Chondrocyte (in vitro differentiated cells): ENCODE measurements around the gene NAALAD2. TPM values are rescaled to one million over a fixed set of nuclear protein-coding genes. Genes with fewer than 3 reads are reported as not detected.
"Not testable (repeated sequence)": the region's sequence is repeated elsewhere in the genome, so short reads cannot be mapped to it uniquely, and the experiment has no call there.

Experiments used
- DNase-seq: peaks from one replicate; pipeline ENCODE4 v3.0.0; 2021; ENCODE audit warnings: mixed read lengths, low spot score
- H3K27ac Mint-ChIP-seq: one replicate; pipeline ENCODE4 v1.8.0; 2021; ENCODE audit warnings: mild to moderate bottlenecking, moderate library complexity, mixed read lengths; ENCODE audit not compliant: unreplicated experiment
- H3K27me3 Mint-ChIP-seq: 2 replicates; pipeline ENCODE4 v1.8.0; 2021; ENCODE audit warnings: low read depth, mixed read lengths
- H3K36me3 Mint-ChIP-seq: 2 replicates; pipeline ENCODE4 v1.8.0; 2021; ENCODE audit warnings: low read depth, mixed read lengths
- H3K4me1 Mint-ChIP-seq: 2 replicates; pipeline ENCODE4 v1.8.0; 2021; ENCODE audit warnings: low read depth, mild to moderate bottlenecking, mixed read lengths
- H3K4me3 Mint-ChIP-seq: one replicate; pipeline ENCODE4 v1.8.0; 2021; ENCODE audit warnings: mild to moderate bottlenecking, moderate library complexity, mixed read lengths; ENCODE audit not compliant: unreplicated experiment
- H3K9me3 Mint-ChIP-seq: 2 replicates; pipeline ENCODE4 v1.8.0; 2021; ENCODE audit warnings: low read depth, mixed read lengths
- total RNA-seq: library from RNA; stranded (reverse); gene quantifications from 3 replicates; pipeline ENCODE4 v1.2.1, GENCODE V29; 2021
- TF ChIP-seq, protein P1 (sequence below): fragments of 200-600 bp; sonication (generic); IDR thresholded peaks from 2 replicates; pipeline ENCODE4 v1.5.0; 2021; ENCODE audit warnings: antibody characterized with exemption, mild to moderate bottlenecking, moderate library complexity

The NAALAD2 gene
- total RNA-seq, 1 donor from 2014 or later = 1.1 TPM

DNA sequence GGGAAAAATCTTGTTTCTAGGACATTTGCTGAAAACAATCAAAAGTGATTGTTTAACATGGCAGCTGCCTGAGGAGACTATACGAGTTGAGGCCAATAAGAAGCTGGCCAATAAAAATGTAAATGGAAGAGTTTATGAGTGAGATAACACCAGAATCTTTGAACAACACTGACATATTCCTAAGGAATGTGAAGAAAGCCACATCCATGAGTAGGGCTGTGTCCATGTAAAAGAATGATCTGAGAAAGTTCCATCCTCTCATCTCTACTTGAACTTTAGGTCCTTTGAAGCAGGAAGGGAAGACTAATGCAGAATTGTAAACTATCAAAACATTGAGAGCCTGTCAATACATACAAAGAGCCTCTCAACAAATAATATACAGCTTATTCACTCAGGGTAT lies 95.3 kb downstream of the NAALAD2 start:
- H3K4me1 Mint-ChIP-seq = no peaks in the 10 kb centered on the region
- DNase-seq = no peak
- H3K27ac Mint-ChIP-seq = no peak overlapping the region
- H3K4me3 Mint-ChIP-seq = no peak overlapping the region
- no peaks in the 10 kb centered on the region for H3K36me3 Mint-ChIP-seq
- TF ChIP-seq, protein P1, sequence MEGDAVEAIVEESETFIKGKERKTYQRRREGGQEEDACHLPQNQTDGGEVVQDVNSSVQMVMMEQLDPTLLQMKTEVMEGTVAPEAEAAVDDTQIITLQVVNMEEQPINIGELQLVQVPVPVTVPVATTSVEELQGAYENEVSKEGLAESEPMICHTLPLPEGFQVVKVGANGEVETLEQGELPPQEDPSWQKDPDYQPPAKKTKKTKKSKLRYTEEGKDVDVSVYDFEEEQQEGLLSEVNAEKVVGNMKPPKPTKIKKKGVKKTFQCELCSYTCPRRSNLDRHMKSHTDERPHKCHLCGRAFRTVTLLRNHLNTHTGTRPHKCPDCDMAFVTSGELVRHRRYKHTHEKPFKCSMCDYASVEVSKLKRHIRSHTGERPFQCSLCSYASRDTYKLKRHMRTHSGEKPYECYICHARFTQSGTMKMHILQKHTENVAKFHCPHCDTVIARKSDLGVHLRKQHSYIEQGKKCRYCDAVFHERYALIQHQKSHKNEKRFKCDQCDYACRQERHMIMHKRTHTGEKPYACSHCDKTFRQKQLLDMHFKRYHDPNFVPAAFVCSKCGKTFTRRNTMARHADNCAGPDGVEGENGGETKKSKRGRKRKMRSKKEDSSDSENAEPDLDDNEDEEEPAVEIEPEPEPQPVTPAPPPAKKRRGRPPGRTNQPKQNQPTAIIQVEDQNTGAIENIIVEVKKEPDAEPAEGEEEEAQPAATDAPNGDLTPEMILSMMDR = no peak
- peaks cover 14% of the 10 kb centered on the region for H3K9me3 Mint-ChIP-seq
- H3K27me3 Mint-ChIP-seq = peaks cover 16% of the 10 kb centered on the region

DNA sequence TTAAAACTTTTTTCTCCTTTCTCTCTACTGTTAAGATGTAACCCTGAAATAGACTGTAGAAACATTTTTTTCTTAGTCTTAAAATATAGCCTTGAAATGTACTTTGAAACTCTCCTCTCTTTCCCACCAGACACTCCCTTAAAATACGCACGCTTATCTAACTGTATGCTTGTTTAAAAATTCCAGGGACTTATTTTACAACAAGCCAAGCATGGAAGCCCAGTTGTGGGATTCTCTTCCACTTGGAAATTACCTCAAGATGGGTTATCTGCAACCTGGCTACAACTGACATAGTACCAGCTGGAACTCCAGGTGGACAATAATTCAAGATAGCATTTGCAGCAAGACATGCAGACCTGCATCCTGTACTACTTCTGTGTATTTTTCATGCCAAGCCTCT lies 100.5 kb downstream of the NAALAD2 start:
- Mint-ChIP-seq H3K4me3 (no peak overlapping the region), H3K4me1 (no peaks in the 10 kb centered on the region), H3K27ac (no peak overlapping the region), H3K9me3 (peaks cover 4% of the 10 kb centered on the region), H3K27me3 (peaks cover 37% of the 10 kb centered on the region), H3K36me3 (no peaks in the 10 kb centered on the region)
- DNase-seq = no peak
- TF ChIP-seq, protein P1 = no peak

DNA sequence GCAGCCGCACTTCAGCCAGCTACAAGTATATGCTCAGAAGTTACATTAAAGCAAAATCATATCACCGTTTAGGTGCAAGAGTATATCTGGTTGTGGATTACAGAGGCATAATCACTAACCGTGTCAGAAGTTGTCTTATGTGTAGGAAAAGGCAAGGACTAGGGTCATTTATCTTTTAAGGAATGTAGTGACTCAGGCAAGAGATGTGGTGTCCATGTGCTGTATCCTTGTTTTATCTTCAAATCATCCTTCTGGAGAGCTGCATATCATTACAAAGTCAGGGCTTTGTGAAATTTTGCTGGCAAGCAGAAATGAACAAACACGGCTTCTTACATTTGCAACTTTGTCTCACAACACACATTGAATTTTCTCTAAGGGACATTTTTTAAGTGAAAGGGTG lies 101.1 kb downstream of the NAALAD2 start:
- peaks cover 3% of the 10 kb centered on the region for H3K4me1 Mint-ChIP-seq
- TF ChIP-seq, protein P1 = no peak
- DNase-seq = no peak
- H3K36me3 Mint-ChIP-seq = no peaks in the 10 kb centered on the region
- peaks cover 35% of the 10 kb centered on the region for H3K27me3 Mint-ChIP-seq
- no peak overlapping the region for H3K27ac Mint-ChIP-seq
- H3K9me3 Mint-ChIP-seq = peaks cover 1% of the 10 kb centered on the region
- H3K4me3 Mint-ChIP-seq = no peak overlapping the region

DNA sequence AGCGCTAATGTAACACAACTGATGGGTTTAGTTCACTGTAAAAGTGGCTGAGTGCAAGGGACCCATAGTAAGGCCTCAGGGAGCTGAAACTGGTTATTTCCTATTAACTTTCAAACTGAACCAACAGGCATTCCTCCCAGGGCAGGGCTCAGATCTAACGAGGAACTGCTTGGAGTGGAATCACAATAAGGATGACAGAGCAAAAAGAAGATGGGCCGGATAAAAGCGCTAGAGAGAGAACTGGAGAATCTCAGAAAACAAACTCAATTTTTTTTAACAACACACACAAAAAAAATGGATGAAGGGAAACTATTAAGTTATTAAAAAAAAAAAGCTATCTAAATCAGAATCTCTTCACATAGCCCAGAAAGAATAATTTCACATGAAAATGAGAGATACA lies 102.5 kb downstream of the NAALAD2 start:
- Mint-ChIP-seq H3K36me3 (no peaks in the 10 kb centered on the region), H3K27ac (no peak overlapping the region), H3K4me3 (no peak overlapping the region), H3K9me3 (no peaks in the 10 kb centered on the region), H3K27me3 (peaks cover 28% of the 10 kb centered on the region), H3K4me1 (peaks cover 3% of the 10 kb centered on the region)
- TF ChIP-seq, protein P1 = no peak
- no peak for DNase-seq

DNA sequence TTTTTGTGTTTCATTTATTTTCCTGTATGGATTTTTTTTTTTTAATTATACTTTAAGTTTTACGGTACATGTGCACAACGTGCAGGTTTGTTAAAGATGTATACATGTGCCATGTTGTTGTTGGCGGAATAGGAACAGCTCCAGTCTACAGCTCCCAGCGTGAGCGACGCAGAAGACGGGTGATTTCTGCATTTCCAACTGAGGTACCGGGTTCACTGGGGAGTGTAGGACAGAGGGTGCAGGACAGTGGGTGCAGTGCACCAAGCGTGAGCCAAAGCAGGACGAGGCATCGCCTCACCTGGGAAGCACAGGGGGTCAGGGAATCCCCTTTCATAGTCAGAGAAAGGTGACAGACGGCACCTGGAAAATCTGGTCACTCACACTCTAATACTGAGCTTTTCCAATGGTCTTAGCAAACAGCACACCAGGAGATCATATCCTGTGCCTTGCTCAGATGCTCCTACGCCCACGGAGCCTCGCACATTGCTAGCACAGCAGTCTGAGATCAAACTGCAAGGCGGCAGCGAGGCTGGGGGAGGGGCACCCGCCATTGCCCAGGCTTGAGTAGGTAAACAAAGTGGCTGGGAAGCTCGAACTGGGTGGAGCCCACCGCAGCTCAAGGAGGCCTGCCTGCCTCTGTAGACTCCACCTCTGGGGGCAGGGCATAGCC lies 105.6 kb downstream of the NAALAD2 start:
- peaks cover 30% of the 10 kb centered on the region for H3K27me3 Mint-ChIP-seq
- not testable (repeated sequence) for H3K27ac Mint-ChIP-seq, H3K9me3 Mint-ChIP-seq, H3K4me1 Mint-ChIP-seq, H3K36me3 Mint-ChIP-seq, DNase-seq
- peak overlapping the region; percentile 42 for H3K4me3 Mint-ChIP-seq

DNA sequence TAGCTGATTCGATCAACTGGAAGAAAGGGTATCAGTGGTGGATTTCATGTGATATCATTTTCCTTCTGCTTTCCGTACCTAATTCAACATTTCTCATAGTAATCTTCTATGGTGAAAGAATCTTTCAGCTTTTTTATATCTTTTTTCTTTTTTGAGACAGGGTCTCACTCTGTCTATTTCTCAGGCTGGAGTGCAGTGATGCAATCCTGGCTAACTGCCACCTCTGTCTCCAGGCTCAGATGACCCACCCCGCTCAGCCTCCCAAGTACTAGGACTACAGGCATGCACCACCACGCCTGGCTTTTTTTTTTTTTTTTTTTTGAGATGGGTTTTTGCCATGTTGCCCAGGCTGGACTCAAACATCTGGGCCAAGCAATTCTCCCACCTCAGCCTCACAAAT lies 107.0 kb downstream of the NAALAD2 start:
- peaks cover 3% of the 10 kb centered on the region for H3K4me1 Mint-ChIP-seq
- no peak overlapping the region for H3K4me3 Mint-ChIP-seq
- H3K27me3 Mint-ChIP-seq = peaks cover 25% of the 10 kb centered on the region
- H3K27ac Mint-ChIP-seq = no peak overlapping the region
- no peaks in the 10 kb centered on the region for H3K36me3 Mint-ChIP-seq
- TF ChIP-seq, protein P1 = no peak
- no peak for DNase-seq
- H3K9me3 Mint-ChIP-seq = no peaks in the 10 kb centered on the region
